ENCODE measurements around the gene PHLPP1. TPM values are rescaled to one million over a fixed set of nuclear protein-coding genes. Genes with fewer than 3 reads are reported as not detected.
"Not testable (repeated sequence)": the region's sequence is repeated elsewhere in the genome, so short reads cannot be mapped to it uniquely, and the experiment has no call there.

PHLPP1 gene
- polyA plus RNA-seq, 2 of the 4 experiments (the other 2 are of a cell fraction), result 6.5 to 12.1 TPM

GRCh38 chr18:62697636-62698035 lies 17.7 kb upstream of the PHLPP1 start:
- FAIRE-seq, result no peak
- ChIA-PET CTCF (interaction anchor here (2.1 to 3.4 kb wide), 2 partner anchors 18 to 285 kb away, joined by 4 to 11 read pairs; partner anchors contain the start of gene PHLPP1), POLR2A (no interaction called here)
- TF ChIP-seq REST (IDR thresholded peaks at IDR 0.05), result no peak
- no peak for TF ChIP-seq CHD4 (IDR thresholded peaks at IDR 0.05; ENCODE audit: borderline replicate concordance)
- no peak for TF ChIP-seq RFX5 (IDR thresholded peaks at IDR 0.05)
- no peak for TF ChIP-seq EHMT2 (IDR thresholded peaks at IDR 0.05; ENCODE audit: low read depth)
- no peak for TF ChIP-seq ELK1 (IDR thresholded peaks at IDR 0.05; ENCODE audit: low read depth, low read length)
- no peak for TF ChIP-seq ESRRA (IDR thresholded peaks at IDR 0.05; ENCODE audit: borderline replicate concordance, low read length)
- no peak for TF ChIP-seq TP53 (CRISPR knock-in tag; IDR thresholded peaks at IDR 0.05)
- no peak for TF ChIP-seq ZSCAN20 (CRISPR knock-in tag; IDR thresholded peaks at IDR 0.05)
- TF ChIP-seq, protein P1, sequence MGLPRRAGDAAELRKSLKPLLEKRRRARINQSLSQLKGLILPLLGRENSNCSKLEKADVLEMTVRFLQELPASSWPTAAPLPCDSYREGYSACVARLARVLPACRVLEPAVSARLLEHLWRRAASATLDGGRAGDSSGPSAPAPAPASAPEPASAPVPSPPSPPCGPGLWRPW (IDR thresholded peaks at IDR 0.05), result no peak
- TF ChIP-seq RCOR1 (IDR thresholded peaks at IDR 0.05; ENCODE audit: low read depth, low read length), result no peak
- TF ChIP-seq E2F6 (IDR thresholded peaks at IDR 0.05; ENCODE audit: borderline replicate concordance, low read depth), result no peak
- TF ChIP-seq MYC (IDR thresholded peaks at IDR 0.05; ENCODE audit: borderline replicate concordance, low read length), result no peak
- TF ChIP-seq NFE2L2 (conservative IDR thresholded peaks at IDR 0.05; ENCODE audit: low read length), result no peak
- TF ChIP-seq GATA3 (IDR thresholded peaks at IDR 0.05; ENCODE audit: borderline replicate concordance), result no peak
- TF ChIP-seq ZNF302 (CRISPR knock-in tag; IDR thresholded peaks at IDR 0.05), result no peak
- TF ChIP-seq ZFP36 (IDR thresholded peaks at IDR 0.05; ENCODE audit: borderline replicate concordance, partially characterized antibody), result no peak
- ATAC-seq, result no peak
- DNase-seq (ENCODE audit: low read depth in 1 of 2, low spot score in 1 of 2), result no peak
- no peaks in the 10 kb centered on the region for H3K9me3 ChIP-seq
- H3K4me1 ChIP-seq, result no peaks in the 10 kb centered on the region
- H3K4me3 ChIP-seq, result no peak overlapping the region
- no peak overlapping the region for H3K4me2 ChIP-seq
- no peak overlapping the region for H3K27ac ChIP-seq

- H3K4me1 ChIP-seq, result no peaks in the 10 kb centered on the region
- no peak overlapping the region for H3K4me2 ChIP-seq
- H3K4me3 ChIP-seq, result no peak overlapping the region
- H3K27ac ChIP-seq, result no peak overlapping the region
- CTCF ChIA-PET, result interaction anchor here (1.0 kb wide), 1 partner anchor 12 kb away, joined by 7 read pairs; no protein-coding TSS in a partner anchor
- WGBS (ENCODE audit: missing lambda C conversion rate), result 50% methylated on average over 6 of the region's 9 CpGs
- TF ChIP-seq CHD4 (IDR thresholded peaks at IDR 0.05; ENCODE audit: borderline replicate concordance), result no peak
- POLR2A ChIA-PET, result no interaction called here
- ATAC-seq (no peak), DNase-seq (ENCODE audit: low read depth in 1 of 2, low spot score in 1 of 2) (no peak), FAIRE-seq (no peak)
- no peaks in the 10 kb centered on the region for H3K9me3 ChIP-seq
Measured at GRCh38 chr18:62702259-62702658, 13.1 kb upstream of the PHLPP1 start.

DNA sequence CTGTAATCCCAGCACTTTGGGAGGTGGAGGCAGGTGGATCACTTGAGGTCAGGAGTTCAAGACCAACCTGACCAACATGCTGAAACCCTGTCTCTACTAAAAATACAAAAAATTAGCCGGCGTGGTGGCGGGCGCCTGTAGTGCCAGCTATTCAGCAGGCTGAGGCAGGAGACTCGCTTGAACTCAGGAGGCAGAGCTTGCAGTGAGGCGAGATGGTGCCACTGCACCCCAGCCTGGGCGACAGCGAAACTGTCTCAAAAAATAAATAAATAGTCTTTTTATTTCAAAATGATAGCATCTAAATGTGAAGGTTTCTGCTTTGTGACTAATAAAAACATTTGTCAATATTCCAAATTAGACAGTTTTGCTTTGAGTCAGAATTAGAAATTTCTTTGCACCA lies 8.5 kb upstream of the PHLPP1 start:
- DNase-seq (ENCODE audit: low read depth in 1 of 2, low spot score in 1 of 2); POLR2A ChIA-PET: not testable (repeated sequence)
- CTCF ChIA-PET, result interaction anchor here (0.9 to 1.2 kb wide), 3 partner anchors 12 to 732 kb away, joined by 3 to 6 read pairs (median 3); no protein-coding TSS in a partner anchor

DNA sequence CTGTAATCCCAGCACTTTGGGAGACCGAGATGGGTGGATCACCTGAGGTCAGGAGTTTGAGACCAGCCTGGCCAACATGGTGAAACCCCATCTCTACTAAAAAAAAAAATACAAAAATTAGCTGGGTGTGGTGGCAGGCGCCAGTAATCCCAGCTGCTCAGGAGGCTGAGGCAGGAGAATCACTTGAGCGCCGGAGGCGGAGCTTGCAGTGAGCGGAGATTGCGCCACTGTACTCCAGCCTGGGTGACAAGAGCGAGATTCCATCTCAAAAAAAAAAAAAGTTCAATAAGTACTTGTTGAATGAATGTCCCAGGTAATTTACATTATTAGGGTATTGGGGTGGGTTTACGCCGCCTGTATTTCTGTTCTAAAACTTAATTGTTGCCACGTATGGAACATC lies 5.4 kb upstream of the PHLPP1 start:
- POLR2A ChIA-PET; H3K27ac ChIP-seq; DNase-seq (ENCODE audit: low read depth in 1 of 2, low spot score in 1 of 2); H3K4me3 ChIP-seq; H3K9me3 ChIP-seq; ATAC-seq; FAIRE-seq; H3K4me2 ChIP-seq; H3K4me1 ChIP-seq: not testable (repeated sequence)
- CTCF ChIA-PET, result interaction anchor here (0.5 to 1.5 kb wide), 5 partner anchors 46 to 869 kb away, joined by 3 to 5 read pairs (median 3); no protein-coding TSS in a partner anchor
- 84% methylated on average over 11 of the region's 11 CpGs for WGBS (ENCODE audit: missing lambda C conversion rate)

More for the DNA sequence above, 8.5 kb upstream of the PHLPP1 start:
- not testable (repeated sequence) for H3K9me3 ChIP-seq, ATAC-seq, FAIRE-seq, H3K27ac ChIP-seq, H3K4me3 ChIP-seq, H3K4me2 ChIP-seq, H3K4me1 ChIP-seq
- WGBS (ENCODE audit: missing lambda C conversion rate), result 85% methylated on average over 8 of the region's 8 CpGs
